K562 (cell line): Measurements from ENCODE around the gene ARHGAP28. TPM values are rescaled to one million over a fixed set of nuclear protein-coding genes. Genes with fewer than 3 reads are reported as not detected.

Experiments used
- ADNP ChIP-seq: fragments of 200-800 bp; sonication (Bioruptor generic); IDR thresholded peaks from 2 replicates; pipeline ENCODE4 v1.6.1; 2016; ENCODE audit warnings: missing genetic modification characterization, missing compliant biosample characterization
- EP400 ChIP-seq: fragments of 450-650 bp; IDR thresholded peaks from 2 replicates; pipeline ENCODE4 v1.6.1; 2017; ENCODE audit warnings: antibody characterized with exemption, mild to moderate bottlenecking, moderate library complexity
- ETV5 ChIP-seq: sonication (generic); formaldehyde crosslinking; IDR thresholded peaks from 2 replicates; pipeline ENCODE4 v1.4.0; 2020; ENCODE audit warnings: low read depth, mild to moderate bottlenecking, missing genetic modification reagents
- FOXK2 ChIP-seq, 2 experiments: fragments of 450-650 bp; IDR thresholded peaks in 1 of 2; conservative IDR thresholded peaks in 1 of 2; 2 replicates each; pipeline ENCODE4 v1.6.1; 2016; ENCODE audit warnings: low read depth in 2 of 2, mild to moderate bottlenecking in 1 of 2
- NEUROD1 ChIP-seq: fragments of 150-350 bp; IDR thresholded peaks from 2 replicates; pipeline ENCODE4 v1.6.1; 2014; ENCODE audit warnings: borderline replicate concordance, low read length, low read depth; ENCODE audit not compliant: partially characterized antibody
- PML ChIP-seq: IDR thresholded peaks from 2 replicates; pipeline ENCODE4 v1.6.1; 2012; ENCODE audit warnings: low read length, inconsistent platforms
- POLR2A ChIP-seq: fragments of 450-650 bp; conservative IDR thresholded peaks from 2 replicates; pipeline ENCODE4 v1.6.1; 2016
- POLR2H ChIP-seq: IDR thresholded peaks from 2 replicates; pipeline ENCODE4 v1.6.1; 2016; ENCODE audit warnings: missing genetic modification characterization, low read depth, mild to moderate bottlenecking, control low read depth, missing compliant biosample characterization, moderate library complexity
- RAD21 ChIP-seq, 2 experiments: fragments of 250-450 bp in 1 of 2; fragments of 450-650 bp in 1 of 2; sonication (Bioruptor Pico) in 1 of 2; formaldehyde crosslinking in 1 of 2; IDR thresholded peaks in 1 of 2; conservative IDR thresholded peaks in 1 of 2; 2 replicates each; pipeline versions ENCODE4 v1.4.0 to v1.8.0; 2020 to 2022; ENCODE audit warnings: mild to moderate bottlenecking in 2 of 2, moderate library complexity in 1 of 2
- RB1 ChIP-seq: fragments of 450-650 bp; IDR thresholded peaks from 2 replicates; pipeline ENCODE4 v1.6.1; 2017; ENCODE audit warnings: low read depth, mild to moderate bottlenecking
- RBBP5 ChIP-seq: fragments of 200-600 bp; sonication (generic); IDR thresholded peaks from 2 replicates; pipeline ENCODE4 v1.6.1; 2012; ENCODE audit warnings: borderline replicate concordance, mild to moderate bottlenecking, low read length, control low read depth, inconsistent platforms; ENCODE audit not compliant: insufficient read depth, poor library complexity, severe bottlenecking
- RCOR1 ChIP-seq, 2 experiments: IDR thresholded peaks; 2 replicates each; pipeline ENCODE4 v1.6.1; 2012; ENCODE audit warnings: low read depth in 2 of 2, low read length in 2 of 2, borderline replicate concordance in 1 of 2, improper control_type of control experiment in 1 of 2
- RERE ChIP-seq: sonication (generic); formaldehyde crosslinking; IDR thresholded peaks from 2 replicates; pipeline ENCODE4 v1.8.0; 2023; ENCODE audit warnings: missing genetic modification reagents, mild to moderate bottlenecking, borderline replicate concordance
- SUPT5H ChIP-seq: fragments of 450-650 bp; IDR thresholded peaks from 2 replicates; pipeline ENCODE4 v1.6.1; 2016
- TBL1XR1 ChIP-seq, 2 experiments: IDR thresholded peaks; 2 replicates each; pipeline ENCODE4 v1.6.1; 2012; ENCODE audit warnings: improper control_type of control experiment in 2 of 2, low read length in 2 of 2, mild to moderate bottlenecking in 1 of 2
- ZBTB33 ChIP-seq: sonication (generic); formaldehyde crosslinking; IDR thresholded peaks from 2 replicates; pipeline ENCODE4 v1.8.1; 2023; ENCODE audit warnings: mild to moderate bottlenecking, missing genetic modification reagents
- ZFP30 ChIP-seq: fragments of 250-450 bp; sonication (Bioruptor Pico); IDR thresholded peaks from 2 replicates; pipeline ENCODE4 v1.8.0; 2022; ENCODE audit warnings: moderate library complexity, mild to moderate bottlenecking, inconsistent platforms, borderline replicate concordance
- ZNF780A ChIP-seq: fragments of 250-450 bp; sonication (Bioruptor Pico); IDR thresholded peaks from 2 replicates; pipeline ENCODE4 v1.5.0; 2021; ENCODE audit warnings: mild to moderate bottlenecking
- polyA plus RNA-seq, 8 experiments: library from polyadenylated mRNA; depleted of rRNA in 4 of 8; stranded (reverse) in 5 of 8; unstranded in 3 of 8; fragments of >200 nt; fragmentation: Nextera tagmentation in 2 of 8; fragmentation: Illumina TruSeq in 1 of 8; extraction: Ambion mirVana in 2 of 8; extraction: Trizol in 1 of 8; gene quantifications; 2 replicates each; pipeline versions ENCODE4 v1.2.1 to v1.2.3, GENCODE V29; 2011 to 2014; ENCODE audit warnings: inconsistent platforms in 1 of 8, missing spikeins in 1 of 8
- total RNA-seq, 7 experiments: library from RNA; depleted of rRNA in 6 of 7; stranded (reverse); fragments of >200 nt in 6 of 7; fragmentation: Illumina TruSeq in 2 of 7; extraction: Trizol in 2 of 7; gene quantifications; 2 replicates each; pipeline versions ENCODE4 v1.2.1 to v1.2.3, GENCODE V29; 2011 to 2021; ENCODE audit warnings: low replicate concordance in 1 of 7

ARHGAP28 gene
- total and polyA plus RNA-seq, 9 of the 15 experiments (the other 6 are each of a cell fraction or from before 2014, with no cell fraction given) = 0.93 to 5.9 (median 5.0) TPM

GRCh38 chr18:6683112-6683876 lies 46.2 kb upstream of the ARHGAP28 start (continued):
- TF ChIP-seq RAD21 (CRISPR knock-in tag; conservative IDR thresholded peaks at IDR 0.05 in 1 of 2, IDR thresholded peaks at IDR 0.05 in 1 of 2) (peak; percentile 58 to 61), ADNP (tag) (no peak), RB1 (peak; percentile 73), PML (peak; percentile 63; the same call in 1 of the 2 replicates), RERE (no peak), FOXK2 (conservative IDR thresholded peaks at IDR 0.05 in 1 of 2, IDR thresholded peaks at IDR 0.05 in 1 of 2; ENCODE audit: low read depth in 2 of 2) (peak in 1 of 2 experiments; percentile 83; a peak in 1 of 4 replicates), POLR2H (tag) (peak; percentile 91), ZBTB33 (CRISPR knock-in tag) (0 out of 2 replicates have a peak, but pooled peaks have one; percentile 32), TBL1XR1 (IDR thresholded peaks at IDR 0.05; ENCODE audit: low read length in 2 of 2) (peak in 1 of 2 experiments; percentile 47; a peak in 2 of 4 replicates), ETV5 (CRISPR knock-in tag) (peak; percentile 56; the same call in 1 of the 2 replicates), POLR2A (peak; percentile 93), ZFP30 (no peak), ZNF780A (CRISPR knock-in tag) (no peak), RBBP5 (peak; percentile 71), NEUROD1 (peak; percentile 36), SUPT5H (peak; percentile 90), RCOR1 (IDR thresholded peaks at IDR 0.05; ENCODE audit: borderline replicate concordance in 1 of 2, low read depth in 2 of 2, low read length in 2 of 2) (peak in 1 of 2 experiments; percentile 83; a peak in 2 of 4 replicates), EP400 (peak; percentile 79)
